ENCODE measurements around the gene TMIE.

TMIE gene

DNA sequence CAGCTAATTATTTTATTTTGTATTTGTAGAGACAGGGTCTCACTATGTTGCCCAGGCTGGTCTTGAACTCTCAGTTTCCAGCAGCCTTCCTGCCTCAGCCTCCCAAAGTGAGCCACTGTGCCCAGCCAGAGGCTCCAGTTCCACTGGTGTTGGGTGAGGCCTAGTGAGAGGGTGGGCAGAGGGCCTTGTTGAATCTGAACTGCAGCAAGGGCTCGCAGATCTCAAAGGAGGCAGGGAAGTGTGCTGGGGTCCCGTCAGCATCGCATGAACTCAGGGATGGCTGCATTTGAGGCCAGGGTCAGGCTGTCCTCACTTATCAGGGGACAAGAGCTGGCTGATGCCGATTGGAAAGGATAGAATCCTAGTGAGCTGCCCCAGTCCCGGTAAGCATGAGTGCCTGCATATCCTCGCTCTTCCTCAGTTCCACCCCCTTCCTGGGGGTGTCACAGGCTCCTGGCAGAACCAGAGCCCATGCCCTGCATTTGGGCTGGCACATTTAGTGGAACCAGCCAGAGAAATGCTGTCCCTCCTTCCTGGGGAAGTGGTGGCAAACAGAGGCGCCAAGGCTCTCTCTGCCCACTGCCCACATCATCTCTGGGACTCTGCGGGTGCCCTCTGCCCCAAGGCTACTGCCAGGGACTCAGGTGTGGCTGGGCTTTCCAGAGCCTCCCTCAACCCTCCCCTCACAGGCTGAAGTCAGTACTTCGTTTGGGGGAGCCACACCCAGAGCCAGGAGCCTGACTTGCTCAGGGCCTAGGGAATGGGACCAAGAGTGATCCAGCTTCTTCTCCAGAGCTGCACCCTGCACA is 31.8 kb upstream of the TMIE start:
- no peak for DNase-seq

DNA sequence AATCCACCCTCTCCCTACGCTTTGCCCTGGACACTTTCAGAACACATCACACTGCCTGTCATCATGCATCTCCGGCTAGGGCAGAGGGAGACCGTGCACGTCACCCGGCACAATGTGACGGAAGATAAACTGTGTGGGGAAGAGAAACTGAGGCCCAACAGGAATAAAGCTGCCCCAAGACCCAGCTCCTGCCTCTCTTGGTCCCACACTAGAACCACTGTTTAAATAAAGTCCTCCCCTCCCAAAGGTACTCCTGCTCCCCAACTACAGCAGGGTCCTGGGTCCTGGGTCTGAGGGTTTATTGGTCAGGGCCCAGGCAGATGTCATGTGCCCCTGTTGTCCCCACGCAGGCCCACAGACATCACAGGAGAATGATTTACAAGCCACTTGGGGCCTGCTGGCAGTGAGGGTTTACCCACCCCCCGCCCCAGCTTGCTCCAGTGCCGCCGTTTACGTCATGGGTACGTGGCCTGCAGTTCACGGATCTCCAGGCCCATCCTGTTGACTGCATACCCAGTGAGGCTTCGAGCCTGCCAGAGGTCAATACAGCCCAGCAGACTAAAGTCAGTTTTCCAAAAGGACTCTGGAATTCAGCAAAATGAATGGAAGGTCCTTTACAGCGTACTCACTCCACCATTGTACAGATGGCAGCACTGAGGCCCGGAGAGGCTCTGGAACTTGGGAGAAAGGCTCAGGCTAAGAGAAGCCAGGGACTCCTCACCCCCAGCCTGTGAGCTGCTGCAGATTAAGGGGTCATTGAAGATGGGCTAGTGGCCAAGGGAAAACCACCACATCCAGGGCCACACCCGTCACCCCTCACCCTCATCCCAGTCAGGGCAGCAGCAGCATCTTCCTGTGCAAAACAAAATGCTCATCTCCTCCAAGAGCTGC is 30.9 kb upstream of the TMIE start:
- DNase-seq, result no peak

DNA sequence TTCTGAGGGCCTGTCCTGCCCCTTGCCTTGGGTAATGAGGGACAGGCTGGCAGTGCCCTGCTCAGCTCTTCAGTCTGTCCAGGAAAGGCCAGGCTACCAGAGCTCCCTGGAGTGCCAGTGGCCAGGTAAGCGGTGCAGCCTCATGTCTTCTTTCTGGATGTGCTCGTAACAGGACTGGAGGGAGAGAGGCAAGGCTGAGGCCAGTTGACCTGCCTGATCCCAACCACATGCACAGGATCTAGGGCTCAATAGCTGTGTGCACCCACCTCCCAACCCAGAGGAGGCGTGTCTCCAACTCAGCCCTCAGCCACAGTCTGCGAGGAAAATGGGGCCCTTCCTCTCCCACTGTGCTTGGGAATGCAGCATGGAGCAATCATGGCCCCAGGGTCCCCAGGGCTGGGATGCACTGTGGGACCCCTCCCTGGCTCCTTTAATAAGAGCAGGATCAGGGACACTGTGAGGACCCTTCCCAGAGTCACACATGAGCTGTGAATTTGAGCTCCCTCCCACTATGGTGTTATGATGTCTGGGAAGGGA is 30.2 kb upstream of the TMIE start:
- no peak for DNase-seq

DNA sequence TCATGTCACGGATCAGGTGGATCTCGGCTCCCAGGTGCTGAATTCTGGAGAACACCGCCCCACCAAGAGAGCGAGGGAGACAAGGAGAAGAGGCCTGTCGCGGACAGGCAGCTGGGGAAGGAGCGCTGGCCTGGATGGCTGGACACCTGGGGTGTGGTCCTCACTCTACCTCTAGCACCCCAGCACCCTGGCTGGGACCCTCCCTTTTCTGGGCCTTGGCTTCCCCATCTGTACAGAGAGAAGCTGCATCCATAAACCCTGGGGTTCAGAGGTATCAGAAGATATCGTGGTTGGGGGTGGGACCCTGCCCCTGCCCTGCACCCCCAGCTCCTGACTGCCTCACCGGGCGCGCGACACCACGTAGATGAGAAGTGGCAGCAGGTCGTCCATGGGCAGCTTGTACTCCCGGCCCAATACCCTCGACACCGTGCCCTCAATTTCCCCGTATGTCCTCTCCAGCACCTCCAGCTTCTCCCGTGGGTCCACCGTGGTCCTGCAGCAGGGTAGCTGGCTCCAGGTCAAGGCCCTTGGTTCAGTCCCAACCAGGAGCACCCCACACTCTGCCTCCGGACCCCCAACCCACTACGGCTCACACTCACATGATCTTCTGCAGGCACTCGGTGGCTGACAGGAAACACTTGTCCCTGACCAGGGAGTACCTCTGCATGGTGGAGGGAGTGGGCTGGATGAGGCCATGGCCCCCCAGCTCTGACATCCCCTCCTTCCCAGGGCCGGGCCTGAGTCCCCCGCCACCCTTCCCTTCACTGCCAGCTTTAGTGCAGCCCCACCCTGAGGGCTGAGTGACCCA is 29.4 kb upstream of the TMIE start:
- no peak for DNase-seq

DNA sequence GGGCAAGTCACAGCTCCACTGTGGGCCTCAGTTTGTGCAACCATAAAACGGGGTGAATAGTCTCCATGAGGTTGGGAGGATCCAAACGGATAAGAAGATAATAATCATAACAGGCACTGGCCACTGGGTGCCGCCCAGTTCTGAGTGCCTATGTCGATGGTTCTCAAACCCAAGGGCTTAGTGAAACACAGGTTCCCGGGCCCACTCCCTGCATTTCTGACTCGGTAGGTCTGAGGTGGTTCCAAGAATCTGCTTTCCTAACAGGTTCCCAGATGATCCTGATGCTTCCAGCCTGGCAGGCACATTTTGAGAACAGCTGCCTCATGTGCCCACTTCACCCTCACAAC is 28.9 kb upstream of the TMIE start:
- no peak for DNase-seq

DNA sequence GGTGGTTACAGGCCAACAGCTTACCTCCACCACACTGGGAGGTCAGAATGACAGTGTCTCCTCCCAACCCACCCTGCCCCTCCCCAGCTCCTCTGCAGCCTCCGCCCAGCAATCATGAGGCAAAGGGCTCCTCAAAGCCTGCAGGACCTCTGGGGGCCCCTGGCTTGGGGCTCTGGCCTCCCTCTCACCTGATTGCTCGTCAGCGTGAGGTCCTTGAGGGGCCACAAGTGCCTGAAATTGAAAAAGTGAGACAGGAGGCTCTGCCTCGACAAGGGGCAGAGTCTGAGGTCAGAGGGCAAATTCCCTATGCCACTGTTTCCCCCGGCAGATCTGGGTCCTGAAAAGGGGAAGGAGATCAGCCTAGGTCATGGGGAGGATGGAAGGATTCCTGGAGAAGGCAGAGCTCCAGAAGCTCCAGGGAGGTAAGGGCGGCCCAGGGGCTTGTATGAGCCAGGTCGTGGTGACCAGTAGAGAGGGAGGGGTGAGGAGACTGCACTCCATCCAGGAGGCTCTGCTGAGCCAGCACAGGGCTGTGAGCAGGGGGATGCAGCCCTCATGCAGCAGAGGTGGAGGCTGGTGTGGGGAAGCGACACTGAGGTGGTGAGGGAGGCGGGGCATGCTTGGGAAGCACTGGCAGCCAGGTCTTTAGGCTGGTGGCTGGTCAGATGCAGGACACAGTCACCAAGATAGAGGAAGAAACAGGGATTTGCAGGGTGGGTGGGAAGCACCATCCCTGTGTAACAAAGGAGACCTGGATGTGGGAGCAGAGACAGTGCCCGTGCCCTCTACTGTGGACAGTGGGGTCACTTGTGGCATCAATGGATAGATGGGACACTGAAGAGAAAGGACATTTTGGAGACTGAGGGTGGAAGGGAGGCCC is 27.8 kb upstream of the TMIE start:
- no peak for DNase-seq

DNA sequence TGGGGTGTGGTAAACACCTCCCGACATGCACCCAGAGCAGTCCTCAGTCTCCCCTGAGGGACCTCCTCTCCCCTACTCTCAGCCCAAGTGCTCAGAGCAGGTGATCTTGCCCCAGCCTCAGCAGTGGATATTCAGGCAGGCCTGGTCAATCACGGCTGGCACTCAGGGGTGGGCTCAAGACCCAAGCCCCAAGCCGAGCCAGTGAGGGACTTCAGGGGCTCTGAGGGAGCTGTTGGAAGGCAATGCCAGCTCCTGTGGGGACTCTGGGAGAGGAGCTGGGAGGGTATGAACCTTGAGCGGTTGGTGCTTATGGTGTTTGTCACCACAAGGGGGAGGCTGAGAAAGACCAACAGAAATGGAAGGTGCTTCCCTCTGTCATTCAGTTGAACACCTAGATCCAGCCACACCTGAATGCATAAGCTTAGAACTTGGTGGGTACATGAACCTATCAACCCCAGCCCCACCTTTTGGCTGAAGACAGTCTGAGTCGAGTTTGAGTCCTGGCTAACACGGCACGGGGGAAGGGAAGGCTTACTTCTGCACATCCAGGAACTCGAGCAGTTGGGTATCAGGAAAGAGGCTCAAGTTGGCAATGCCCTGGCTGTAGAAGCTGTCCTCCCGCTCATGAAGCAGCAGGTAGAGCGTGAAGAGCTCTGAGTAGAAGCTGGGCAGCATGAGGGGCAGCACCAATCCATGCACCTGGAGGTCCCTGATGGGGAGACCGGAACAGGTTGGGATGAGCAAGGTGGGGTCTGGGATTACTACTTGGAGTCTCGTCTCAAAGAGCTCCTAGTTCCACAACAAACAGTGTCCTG is 27.0 kb upstream of the TMIE start:
- DNase-seq, result no peak

DNA sequence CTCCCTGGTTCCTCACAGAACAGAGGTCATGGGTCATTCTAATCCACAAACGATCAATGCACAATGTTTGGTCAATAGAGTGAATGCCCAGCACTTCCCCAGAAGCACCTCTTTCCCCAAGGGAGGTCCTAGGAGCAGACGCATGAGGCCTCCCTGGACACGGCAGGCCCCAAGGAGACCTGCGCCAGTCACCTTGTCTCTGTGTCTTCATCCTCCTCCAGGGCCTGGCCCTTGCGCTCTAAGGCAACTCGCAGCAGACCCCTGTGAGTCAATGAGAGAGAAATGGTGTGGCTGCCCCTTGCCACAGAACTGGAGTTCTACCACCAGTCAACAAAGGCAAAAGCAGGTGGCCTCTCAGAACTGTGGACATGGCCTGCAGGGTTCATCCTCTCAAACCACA is 25.8 kb upstream of the TMIE start:
- no peak for DNase-seq

DNA sequence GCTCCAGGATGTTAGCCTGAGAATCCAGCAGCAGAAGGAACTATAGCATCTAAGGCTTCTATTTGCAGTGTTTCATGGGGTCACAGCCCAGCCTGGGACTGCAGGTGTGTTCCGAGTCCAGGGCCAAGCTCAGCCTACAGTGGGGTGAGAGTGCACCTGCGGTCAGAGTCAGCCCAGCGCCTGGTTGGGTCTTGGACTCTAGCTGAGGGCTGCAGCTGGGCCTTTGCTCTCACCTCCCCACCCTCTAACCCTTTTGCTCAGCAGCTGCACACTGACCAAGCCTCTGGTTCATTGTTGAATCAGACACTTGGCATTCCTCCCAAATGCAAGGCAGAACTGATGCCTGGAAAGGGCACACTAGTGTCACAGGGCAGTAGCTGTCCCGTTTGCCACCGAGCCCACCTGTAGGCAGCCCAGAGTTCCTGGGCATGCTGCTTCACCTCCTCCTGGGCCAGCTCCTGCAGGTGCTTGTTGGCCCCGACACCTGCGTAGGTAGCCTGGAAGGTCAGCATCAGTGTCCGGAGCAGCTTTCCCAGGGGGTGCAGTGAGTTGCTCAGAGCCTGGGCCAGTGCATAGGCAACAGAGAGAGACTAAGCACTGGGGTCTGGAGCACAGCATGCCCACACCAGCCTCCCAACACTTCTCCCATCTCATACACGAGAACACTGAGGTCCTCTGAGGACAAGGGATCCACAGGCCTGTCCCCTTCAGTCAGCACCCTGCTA is 25.2 kb upstream of the TMIE start:
- no peak for DNase-seq

DNA sequence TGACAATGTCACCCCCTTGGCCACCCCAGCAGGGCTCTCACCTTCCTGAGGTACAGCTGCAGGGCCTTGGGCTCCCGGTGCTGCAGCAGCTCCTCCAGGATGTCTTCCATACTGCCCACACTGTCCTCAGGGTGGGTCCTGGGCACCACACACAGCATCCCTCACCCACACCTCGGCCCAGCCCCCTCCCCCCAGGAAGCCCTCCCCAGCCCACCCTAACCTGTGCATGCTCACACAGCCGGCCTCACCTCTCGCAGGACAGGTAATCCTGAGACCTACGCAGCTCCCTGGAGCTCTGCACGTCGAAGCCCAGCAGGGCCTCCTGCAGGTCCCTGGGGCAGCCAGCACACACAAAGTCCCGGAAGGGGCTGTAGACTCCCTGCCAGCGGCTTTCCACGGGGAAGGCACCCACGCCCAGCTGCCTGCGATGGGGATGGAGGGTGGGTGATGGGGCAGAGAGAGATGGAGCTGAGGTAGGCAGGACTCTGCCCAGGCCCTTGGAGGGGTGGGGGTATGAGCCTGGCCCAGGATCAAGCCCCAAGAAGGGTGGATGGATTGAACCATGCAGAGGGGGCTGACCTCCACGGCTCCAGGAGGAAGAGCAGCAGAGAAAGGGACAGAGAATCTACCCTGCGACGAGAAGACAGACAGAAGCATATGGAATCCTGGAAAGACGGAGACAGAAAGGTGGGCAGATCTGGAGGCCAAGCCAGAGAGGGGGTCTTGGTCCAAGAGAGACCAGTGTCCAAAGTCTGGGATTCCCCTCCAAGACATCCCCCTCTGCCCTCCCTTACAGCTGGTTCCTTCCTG is 24.4 kb upstream of the TMIE start:
- DNase-seq, result no peak

DNA sequence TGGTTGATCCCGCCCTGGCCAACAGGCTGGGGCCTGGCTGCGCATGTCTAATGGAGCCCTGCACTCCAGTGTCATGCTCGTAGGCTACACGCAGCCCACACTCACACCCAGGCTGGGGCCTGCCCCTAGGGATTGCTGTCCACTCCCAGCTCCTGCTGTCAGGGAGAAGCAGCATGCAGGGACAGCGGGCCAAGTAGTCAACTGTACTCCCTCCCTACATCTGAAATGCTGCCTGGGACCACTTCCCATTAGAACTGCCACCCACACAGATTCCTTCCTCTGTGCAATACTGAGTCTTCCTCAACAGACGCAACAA is 23.8 kb upstream of the TMIE start:
- no peak for DNase-seq

DNA sequence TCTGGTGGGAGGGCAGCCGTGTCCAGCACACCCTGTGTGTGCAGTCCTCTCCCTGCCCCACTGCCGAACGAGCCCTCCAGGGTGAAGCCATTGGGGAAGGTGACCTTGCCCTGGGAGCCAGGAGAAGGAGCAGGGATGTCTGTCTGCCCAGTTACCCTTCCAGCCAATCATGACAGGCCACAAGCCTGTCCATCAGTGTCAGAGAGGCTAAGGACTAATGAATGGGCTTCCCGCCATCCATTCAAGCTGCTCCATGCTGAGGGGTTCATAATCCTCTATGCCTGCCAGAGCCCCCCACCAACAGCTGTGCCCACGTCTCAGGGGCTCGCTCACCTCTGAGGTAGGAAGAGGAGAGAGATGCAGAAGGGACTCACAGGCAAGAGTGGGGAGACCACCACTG is 22.9 kb upstream of the TMIE start:
- DNase-seq, result no peak

DNA sequence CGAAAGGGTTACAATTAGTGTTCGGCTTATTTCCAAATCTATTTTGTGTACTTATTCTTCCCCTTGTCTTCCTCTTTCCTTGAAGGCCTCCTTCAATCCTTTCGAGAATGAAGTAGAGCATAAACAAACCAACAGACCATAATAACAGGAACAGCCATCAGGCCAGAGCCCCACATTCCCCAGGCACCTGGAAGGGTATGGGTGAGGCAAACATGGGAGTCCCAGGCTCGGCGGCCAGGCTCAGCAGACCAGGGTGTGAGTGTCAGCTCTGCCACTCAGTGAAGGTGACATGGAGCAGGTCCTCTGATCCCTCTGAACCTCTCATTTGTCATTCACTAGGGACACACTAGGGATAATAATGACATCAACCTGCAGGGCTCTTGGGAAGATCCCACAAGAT is 21.5 kb upstream of the TMIE start:
- DNase-seq, result no peak

DNA sequence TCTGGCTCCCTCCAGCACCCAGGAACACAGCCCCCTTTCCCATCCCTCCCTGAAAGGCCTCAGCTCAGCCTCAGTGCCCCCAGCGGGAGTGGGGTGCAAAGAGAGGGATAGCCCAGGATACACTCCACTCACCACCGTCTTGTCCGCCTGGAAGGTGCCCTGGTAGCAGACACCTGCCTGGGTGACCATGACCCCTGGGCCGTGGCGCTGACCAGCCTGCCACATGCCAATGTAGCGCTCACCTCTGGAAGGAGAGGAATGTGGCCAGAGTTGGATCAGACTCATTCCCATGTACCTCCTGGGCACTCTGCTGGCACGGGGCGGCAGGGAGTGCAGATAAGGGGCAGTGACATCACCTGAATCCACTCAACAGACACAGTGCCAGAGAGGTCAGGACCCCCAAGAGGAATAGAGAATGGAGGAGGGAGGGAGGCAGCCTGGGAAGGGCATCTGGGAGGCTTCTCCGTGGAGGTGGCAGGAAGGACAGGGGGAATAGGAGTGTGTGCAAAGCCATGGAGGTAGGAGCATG is 20.8 kb upstream of the TMIE start:
- DNase-seq, result no peak

DNA sequence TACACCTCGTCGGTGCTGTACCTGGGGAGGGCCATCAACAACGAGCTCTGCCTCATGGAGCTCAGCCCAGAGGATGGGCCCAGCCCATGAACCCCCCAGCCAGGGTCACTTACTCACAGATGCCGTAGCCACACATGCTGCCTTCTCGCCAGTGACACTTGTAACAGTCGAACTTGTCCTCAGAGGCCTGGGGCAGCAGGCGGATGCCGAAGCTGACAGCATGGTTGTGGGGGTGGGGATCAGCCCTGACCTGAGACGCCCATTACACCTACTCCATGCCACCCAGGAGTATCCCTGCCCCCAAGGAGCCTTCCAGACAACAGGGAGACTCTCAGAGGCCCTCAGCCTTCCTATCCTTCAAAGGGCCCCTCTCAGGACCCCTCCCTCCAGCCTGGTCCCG is 19.8 kb upstream of the TMIE start:
- DNase-seq, result no peak

DNA sequence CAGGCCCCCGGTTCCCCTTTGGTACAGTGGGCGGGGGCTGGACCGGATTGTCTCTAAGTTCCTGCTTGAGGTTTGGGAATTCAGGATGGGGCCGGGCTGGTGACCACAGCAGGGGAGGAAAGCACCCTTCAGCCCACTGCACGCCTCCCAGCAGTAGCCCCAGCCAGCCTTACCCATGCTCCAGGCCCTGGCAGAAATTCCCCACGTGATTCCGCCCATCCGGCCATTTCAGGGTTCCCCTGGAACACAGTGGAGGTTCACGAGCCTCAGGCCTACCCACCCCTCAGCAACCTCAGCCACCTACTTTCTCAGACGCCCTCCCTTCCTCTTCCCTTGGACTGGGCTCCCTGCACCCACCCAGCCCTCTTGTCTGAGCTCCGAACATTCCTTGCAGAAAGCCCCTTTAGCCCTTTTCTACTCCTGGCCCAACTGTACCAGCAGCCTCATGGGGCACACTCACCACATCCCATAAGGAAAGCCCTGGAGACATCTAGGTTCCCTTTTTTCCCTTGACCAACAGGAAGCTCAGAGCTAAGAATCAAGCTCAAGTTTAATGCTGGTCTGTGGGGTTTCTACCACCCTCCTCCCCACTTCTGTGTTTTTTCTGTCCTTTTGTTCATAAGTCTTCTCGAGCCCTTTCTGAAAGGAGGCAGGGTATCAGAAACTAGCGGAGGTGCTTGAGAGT is 19.2 kb upstream of the TMIE start:
- DNase-seq, result no peak

DNA sequence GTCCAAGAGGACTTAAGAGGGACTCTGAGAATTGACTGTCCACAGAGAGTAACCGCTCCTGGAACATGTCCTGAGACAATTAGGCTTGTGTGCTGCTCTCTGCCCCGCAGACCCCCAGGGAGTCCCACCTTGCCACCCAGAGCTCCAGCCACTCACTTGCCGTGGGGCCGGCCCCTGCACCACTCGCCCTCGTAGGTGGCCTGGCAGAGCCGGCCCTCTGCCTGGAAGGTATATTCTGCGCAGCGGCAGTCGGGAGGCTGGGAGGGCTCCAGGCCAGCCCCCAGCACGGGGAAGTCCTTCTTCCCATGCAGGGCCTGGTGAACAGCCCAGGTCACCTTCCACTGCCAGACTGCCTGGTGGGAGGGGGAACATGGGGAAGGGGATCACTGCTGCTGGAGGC is 18.2 kb upstream of the TMIE start:
- no peak for DNase-seq

DNA sequence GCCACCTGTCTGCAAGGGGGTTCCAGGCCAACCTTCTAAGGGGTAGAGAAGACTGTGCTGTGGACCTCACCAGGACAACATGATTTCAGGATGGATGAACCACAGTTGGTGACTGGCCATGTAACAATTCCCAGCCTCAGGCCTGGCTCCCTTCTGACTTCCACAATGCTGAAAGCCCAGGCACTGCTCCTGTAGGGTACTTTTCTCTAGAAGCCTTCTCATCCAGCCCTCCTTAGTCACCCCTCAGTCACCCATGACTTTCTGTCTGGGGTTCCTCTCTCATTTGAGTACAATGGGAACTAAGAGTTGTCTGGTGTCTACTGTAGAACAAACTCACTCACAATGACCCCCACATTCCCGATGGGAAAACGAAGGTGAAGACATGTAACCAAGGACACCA is 16.3 kb upstream of the TMIE start:
- no peak for DNase-seq

DNA sequence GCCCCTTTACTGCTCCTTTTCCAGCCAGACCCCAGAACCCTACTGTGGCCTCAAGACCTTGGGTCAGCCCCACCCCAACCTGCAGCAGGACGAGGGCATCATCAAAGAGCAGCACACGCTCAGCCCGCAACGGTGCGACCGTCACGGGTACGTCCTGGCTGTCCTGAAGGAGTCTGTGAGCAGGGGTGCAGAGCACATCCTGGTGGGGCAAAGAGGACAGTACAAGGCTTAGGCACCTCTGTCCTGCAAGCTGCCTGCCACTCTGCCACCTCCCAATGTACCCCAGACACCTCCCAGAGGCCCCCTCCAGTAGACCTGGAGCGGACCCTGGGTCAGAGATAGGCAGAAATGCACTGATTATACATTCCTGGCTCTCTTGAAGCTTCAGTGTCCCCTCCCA is 15.7 kb upstream of the TMIE start:
- DNase-seq, result no peak

All from NCI-H1417 (cell line).